ENCODE results near the gene ANO9.

- no peak for TF ChIP-seq CTCF (IDR thresholded peaks at IDR 0.05)
- no peak for TF ChIP-seq POLR2A (IDR thresholded peaks at IDR 0.05; ENCODE audit: low read depth)
- no peak for TF ChIP-seq EP300 (IDR thresholded peaks at IDR 0.05)
Measured at GRCh38 chr11:392102-392777, 49.6 kb downstream of the ANO9 start.

Data from esophagus muscularis mucosa (tissue), 4 donors.